GM08714 (cell line): ENCODE data around the gene FCRL6.

Source experiments
- H3K4me3 ChIP-seq: fragments of 200-500 bp; sonication (Bioruptor generic); 2 replicates; pipeline ENCODE4 v1.5.1; 2014; ENCODE audit warnings: mild to moderate bottlenecking, low read length, inconsistent platforms
- ZNF274 ChIP-seq: IDR thresholded peaks from 2 replicates; pipeline ENCODE4 v1.6.1; 2012; ENCODE audit warnings: mild to moderate bottlenecking, low read depth, low read length

FCRL6 gene

DNA sequence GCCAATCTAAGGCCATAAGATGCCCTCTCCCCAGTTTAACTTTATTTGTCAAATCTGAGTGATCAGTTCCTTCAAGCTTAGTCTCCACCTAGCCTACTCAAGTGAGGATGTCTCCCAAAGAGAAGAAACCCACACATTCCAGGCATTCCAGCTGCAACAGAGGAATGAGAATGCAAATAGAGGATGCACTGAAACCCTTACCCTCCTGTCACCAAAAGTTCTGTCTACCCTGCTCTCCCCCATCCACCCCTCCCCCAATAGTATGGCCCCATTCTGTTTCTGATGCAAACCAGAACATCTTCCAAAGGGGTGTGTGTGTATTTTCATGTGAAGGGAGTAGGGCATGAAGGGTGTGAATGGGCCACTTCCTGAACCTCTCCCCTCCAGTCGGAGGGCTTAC lies 18.4 kb upstream of the FCRL6 start:
- H3K4me3 ChIP-seq, result no peak overlapping the region
- no peak for TF ChIP-seq ZNF274

DNA sequence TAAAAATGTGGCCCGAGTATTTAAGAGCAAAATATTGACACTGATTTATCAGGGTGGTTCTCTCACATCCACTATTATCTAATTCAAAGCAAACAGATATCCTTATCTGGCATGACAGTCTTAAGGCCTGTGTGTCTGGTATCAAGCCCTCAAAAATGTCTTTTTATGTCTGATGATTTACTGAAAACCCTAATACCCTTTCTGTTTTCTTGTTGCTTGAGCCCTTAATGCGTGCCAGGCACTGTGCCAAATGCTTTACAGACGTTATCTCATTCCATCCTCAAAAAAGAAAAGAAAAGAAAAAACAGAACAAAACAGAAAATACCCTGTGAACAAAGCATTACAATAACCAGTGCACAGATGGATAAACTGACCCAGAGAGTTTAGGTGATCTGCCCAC lies 15.7 kb upstream of the FCRL6 start:
- no peak for TF ChIP-seq ZNF274
- no peak overlapping the region for H3K4me3 ChIP-seq

DNA sequence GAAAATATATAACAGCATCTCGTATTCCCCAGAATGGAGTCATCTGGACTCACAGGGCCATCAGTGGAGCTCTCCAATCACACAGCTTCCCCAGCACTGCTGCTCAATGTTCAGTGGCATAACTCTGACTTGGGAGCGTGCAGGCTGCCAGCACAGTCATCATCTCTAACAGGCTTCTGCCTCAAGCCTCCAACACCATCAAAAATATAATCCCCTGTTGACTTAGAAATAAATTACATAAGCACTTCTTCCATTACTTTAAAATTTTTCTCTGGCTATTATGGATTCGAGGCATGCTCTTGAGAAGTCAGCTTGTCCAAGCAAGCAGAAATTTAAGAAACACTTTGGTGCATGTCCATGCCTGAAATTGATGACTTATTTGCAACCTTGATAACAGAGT lies 15.2 kb upstream of the FCRL6 start:
- no peak overlapping the region for H3K4me3 ChIP-seq
- TF ChIP-seq ZNF274, result no peak

DNA sequence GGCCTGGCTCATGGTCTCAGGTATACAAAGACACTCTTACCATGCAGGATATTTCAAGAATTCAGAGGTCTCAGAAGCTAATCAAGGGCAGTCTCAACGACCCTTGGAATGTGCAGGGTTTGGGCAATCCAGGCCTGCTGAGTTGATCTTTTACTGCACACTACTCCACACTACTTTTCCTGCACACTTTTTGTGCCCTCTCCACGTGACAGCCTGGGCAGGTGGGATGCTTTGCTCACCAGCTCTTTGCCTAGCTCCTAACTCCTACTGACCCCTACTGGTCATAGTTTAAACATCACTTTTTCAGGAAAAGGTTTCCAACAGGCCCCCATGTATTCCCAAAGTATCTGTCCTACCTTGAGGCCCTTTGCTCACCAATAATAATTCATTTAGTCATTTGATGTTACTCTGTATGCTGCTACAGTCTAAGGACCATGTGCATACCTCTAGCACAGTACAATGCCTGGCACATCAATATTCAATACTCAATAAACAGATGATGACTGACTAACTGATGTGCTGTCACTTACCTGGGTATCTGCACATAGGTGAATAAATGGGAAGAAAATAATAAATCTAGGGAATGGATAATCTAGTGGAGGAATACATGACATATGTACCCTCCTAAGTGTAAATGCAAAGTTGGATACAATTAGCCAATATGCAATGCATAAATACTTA lies 11.8 kb upstream of the FCRL6 start:
- no peak overlapping the region for H3K4me3 ChIP-seq
- no peak for TF ChIP-seq ZNF274

DNA sequence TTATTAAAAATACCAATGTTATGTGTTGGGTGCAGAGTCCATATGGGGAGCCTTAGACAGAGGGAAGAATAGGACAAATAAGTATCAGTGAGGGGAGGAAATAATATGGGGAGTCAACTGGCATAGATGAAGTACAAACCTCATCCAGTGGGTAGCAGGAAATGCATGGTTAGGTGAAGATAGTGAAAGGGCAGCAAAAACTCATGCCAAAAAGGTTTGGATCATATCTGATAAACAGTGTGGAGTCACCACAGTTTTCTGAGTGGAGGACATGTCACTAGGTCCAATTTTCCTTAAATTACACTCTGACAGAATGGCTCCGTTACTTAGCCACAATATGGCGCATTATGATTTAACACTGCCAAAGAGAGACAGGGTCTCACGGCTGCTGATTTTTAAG lies 11.1 kb upstream of the FCRL6 start:
- no peak overlapping the region for H3K4me3 ChIP-seq
- TF ChIP-seq ZNF274, result no peak

DNA sequence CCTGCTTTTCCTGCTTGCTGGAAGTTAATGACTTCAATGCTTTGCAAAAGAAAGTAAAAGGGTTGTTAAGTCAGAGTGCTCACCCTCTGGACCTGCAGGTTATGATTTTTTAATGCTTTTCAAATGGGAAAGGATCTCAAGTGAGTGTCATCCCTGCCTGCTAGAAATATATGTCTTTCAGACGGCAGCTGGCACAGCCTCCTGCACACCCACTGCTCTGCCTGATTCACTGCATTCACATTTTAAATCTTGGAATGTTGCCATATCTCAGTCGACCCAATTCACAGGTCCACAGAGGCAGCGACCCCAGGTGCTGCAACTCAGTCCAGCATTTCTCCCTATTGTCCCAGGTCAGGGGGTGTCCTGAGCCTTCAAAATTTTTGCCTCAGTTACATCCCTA lies 10.7 kb upstream of the FCRL6 start:
- H3K4me3 ChIP-seq, result no peak overlapping the region

DNA sequence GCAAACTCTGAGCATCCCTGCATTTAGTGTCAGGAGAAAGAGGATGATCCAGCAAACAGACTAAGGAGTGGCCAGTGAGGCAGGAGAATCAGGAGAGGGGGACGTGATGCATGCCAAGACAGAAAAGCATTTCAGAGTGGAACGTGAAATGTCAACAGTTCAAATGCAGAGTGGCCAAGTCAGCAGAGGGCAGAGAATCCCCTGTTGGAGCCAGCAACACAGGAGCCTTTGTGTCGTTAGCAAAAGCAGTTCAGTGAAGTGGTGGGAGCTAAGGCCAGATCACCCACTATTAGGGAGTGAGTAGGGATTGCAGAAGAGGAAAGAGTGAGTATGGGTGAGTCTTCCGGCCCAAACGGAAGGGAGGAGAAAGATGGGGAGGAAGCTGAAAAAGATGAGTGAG lies 6.6 kb upstream of the FCRL6 start:
- no peak for TF ChIP-seq ZNF274
- H3K4me3 ChIP-seq, result no peak overlapping the region

More for the DNA sequence above, 10.7 kb upstream of the FCRL6 start:
- TF ChIP-seq ZNF274, result no peak

DNA sequence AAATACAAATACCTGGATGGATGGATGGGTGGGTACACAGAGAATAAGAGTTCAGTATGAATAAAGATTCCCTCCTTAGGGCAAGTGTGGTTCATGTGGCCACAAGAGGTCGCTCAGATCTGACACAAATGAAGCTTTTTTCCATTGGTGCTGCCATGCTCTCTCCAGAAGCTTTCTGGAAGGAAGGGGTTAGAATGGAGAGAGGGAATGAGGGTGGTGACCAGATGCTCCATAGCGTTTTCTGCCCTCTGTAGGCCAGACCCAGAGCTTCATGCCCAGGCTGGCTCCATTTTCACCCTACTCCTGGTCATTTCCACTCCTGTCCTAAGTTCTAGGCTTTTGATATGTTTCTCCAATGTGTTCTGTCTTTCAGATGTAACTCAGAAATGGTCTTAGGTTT lies 3.3 kb upstream of the FCRL6 start:
- H3K4me3 ChIP-seq, result no peak overlapping the region
- TF ChIP-seq ZNF274, result no peak

DNA sequence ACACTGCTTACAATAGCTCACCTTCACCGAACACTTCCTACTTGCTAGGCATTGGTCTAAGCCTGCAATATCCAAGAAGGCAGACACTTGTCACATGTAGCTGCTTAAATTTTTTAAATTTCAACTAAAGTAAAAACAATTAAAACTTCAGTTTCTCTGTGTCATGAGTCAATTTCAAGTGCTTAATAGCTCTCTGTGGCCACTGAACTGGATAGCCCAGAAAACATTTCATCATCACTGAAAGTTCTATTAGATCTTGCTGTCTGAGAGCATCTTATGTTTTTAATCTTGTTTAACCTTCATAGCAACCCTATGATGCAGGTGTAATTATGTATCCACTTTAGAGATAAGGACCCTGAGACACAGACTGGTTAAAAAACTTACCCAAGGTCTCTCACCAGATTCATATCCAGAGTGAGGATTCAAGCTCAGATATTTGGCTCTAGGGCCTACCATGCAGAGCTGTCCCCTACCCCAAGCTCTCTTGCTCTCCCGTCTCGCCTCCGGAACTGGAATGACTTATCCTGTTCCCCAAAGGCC lies 2.6 kb upstream of the FCRL6 start:
- no peak overlapping the region for H3K4me3 ChIP-seq
- TF ChIP-seq ZNF274, result no peak

DNA sequence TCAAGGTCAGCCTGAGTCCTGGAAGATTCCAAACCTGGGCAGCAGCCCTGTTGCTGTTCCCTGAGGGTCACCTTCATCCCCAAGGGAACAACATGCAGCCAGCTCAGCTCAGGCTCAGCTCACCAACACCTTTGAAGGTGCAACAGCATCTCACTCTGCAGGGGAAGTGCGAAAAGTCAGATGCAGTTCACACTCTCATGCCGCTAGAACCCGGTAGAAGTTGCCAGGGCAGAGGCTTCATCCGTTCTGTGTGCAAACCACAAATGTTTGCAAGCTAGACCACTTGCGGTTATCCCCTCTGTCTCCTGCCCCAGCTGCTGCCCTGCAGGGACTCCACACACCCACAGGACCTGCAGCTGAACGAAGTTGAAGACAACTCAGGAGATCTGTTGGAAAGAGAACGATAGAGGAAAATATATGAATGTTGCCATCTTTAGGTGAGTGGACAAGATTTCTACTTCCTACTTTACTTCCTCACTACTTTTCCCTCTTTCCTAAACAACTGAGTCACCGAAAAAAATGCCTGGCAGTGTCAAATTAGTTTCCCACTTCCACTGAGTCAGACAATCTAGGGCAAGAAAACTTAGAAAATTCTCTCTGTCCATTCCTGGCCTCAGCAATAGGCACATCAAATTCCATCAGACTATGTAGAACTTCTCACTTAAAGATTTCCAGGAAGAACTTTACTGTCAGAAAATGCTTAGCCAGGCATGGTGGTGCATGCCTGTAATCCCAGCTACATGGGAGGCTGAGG lies 1.8 kb upstream of the FCRL6 start:
- H3K4me3 ChIP-seq, result no peak overlapping the region
- no peak for TF ChIP-seq ZNF274

DNA sequence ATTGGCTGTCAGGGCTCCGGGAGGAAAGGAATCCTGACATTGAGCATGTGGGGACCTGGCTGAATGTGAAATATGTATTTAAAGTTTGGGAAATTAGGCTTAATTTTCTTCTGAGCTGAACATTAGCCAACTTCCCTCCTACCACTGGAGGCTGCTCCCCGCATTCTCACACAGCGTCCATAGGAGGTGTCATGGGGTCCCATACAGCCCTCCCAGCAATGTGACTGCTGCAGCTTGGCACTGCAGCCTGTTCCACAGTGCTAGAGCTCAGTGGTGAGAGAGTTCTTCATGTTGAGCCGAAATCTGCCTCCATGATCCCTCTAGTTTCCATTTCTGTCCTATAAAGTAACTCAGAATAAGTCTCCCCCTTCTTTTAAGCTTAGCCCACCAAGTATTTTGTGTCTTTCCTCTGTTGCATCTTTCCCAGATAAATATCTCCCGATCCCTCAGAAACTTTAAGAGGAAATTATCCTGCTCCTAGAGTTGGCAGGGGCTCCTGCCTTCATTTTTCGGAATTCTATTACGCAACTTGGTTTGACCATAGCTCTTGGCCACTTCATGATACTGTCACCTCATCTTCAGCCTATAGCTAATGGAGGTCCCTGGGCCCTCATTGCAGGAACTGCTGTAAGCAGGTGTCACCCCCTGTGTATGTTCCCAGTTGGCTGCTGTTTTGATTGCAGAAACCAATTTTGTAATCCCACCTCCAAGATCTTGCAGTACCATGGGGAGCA lies 2.0 kb downstream of the FCRL6 start:
- H3K4me3 ChIP-seq, result no peak overlapping the region
- TF ChIP-seq ZNF274, result no peak

DNA sequence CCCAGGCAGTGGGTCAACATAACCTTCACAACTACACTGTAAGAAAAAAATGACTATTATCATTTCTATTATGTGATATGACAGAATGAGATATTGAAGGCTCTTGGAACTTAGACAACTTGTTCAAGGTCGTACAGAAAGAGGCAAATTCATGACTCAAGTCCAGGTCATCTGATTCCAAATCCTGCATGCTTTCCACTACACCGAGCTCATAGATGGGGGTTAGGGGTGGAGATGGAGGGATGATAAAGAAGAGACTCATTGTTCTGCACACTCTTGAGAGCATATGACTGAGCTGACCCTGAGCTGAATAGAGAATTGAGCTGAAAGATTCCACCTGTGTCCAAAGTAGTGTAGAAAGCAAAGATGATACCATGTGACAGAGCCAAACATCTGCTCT lies 2.8 kb downstream of the FCRL6 start:
- TF ChIP-seq ZNF274, result no peak
- no peak overlapping the region for H3K4me3 ChIP-seq

DNA sequence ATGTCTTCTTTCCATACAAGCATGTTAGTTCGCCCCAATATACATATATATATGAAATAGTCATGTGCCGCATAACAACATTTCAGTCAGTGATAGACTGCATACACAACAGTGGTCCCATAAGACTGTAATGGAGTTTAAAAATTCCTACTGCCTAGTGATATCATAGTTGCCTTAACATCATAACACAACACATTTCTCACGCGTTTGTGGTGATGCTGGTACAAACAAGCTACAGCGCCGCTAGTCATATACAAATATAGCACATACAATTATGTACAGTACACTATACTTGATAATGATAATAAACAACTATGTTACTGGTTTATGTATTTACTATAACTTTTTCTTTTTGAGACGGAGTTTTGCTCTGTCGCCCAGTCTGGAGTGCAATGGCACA lies 13.8 kb downstream of the FCRL6 start:
- no peak overlapping the region for H3K4me3 ChIP-seq
- TF ChIP-seq ZNF274, result no peak

DNA sequence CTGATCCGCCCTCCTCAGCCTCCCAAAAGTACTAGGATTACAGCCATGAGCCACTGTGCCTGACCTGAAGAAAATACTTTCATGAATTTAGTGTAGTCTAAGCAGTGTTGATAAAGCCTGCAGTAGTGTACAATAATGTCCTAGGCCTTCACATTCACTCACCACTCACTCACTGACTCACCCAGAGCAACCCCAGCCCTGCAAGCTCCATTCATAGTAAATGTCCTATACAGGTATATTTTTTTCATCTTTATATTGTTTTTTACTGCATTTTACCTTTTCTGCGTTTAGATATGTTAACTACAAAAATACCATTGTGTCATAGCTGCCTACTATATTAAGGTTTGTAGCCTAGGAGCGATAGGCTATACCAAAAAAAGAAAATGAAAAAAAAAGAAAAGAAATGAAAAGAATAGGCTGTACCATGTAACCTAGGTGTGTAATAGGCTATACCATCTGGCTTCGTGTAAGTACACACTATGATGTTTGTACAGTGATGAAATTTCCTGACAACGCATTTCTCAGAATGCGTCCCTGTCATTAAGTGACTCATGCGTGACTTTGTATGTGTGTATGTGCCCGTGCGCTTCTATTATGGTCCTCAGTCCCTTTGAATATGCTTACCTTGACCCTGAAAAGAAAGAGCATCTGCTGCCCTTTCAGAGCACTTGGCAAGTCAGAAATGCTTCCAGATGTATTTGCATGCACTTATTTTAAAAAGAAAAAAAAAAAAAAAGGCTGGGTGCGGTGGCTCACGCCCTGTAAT lies 15.3 kb downstream of the FCRL6 start:
- H3K4me3 ChIP-seq, result no peak overlapping the region
- TF ChIP-seq ZNF274, result no peak
